HEK293 (cell line): Measurements from ENCODE around the gene C2.

Experiments
- HOXC10 ChIP-seq: sonication (generic); formaldehyde crosslinking; IDR thresholded peaks from 2 replicates; pipeline ENCODE4 v1.8.1; 2023; ENCODE audit warnings: mild to moderate bottlenecking, missing genetic modification reagents
- KLF17 ChIP-seq: fragments of 450-650 bp; formaldehyde crosslinking; IDR thresholded peaks from 2 replicates; pipeline ENCODE4 v1.5.1; 2016; ENCODE audit warnings: missing biosample characterization, missing genetic modification characterization
- SETDB1 ChIP-seq: IDR thresholded peaks from one replicate; pipeline ENCODE4 v1.6.1; 2017; ENCODE audit warnings: mild to moderate bottlenecking, low read length, moderate library complexity, mixed read lengths; ENCODE audit not compliant: insufficient read length
- SP2 ChIP-seq: fragments of 450-650 bp; formaldehyde crosslinking; IDR thresholded peaks from 2 replicates; pipeline ENCODE4 v1.5.1; 2016; ENCODE audit warnings: missing biosample characterization, missing genetic modification characterization
- YY1 ChIP-seq: fragments of 450-650 bp; formaldehyde crosslinking; IDR thresholded peaks from 2 replicates; pipeline ENCODE4 v1.5.1; 2018; ENCODE audit warnings: missing biosample characterization, missing genetic modification characterization
- ZNF138 ChIP-seq: fragments of 450-650 bp; formaldehyde crosslinking; IDR thresholded peaks from 2 replicates; pipeline ENCODE4 v1.5.1; 2016; ENCODE audit warnings: missing biosample characterization, missing genetic modification characterization, borderline replicate concordance
- ZNF140 ChIP-seq: fragments of 450-650 bp; formaldehyde crosslinking; IDR thresholded peaks from 2 replicates; pipeline ENCODE4 v1.5.1; 2016; ENCODE audit warnings: missing biosample characterization, missing genetic modification characterization
- ZNF2 ChIP-seq: fragments of 450-650 bp; formaldehyde crosslinking; IDR thresholded peaks from 2 replicates; pipeline ENCODE4 v1.5.1; 2016; ENCODE audit warnings: missing biosample characterization, missing genetic modification characterization
- ZNF302 ChIP-seq: fragments of 450-650 bp; formaldehyde crosslinking; IDR thresholded peaks from 2 replicates; pipeline ENCODE4 v1.5.1; 2016; ENCODE audit warnings: missing biosample characterization, missing genetic modification characterization, low read depth
- ZNF473 ChIP-seq: fragments of 450-650 bp; formaldehyde crosslinking; IDR thresholded peaks from 2 replicates; pipeline ENCODE4 v1.5.1; 2017; ENCODE audit warnings: missing biosample characterization, missing genetic modification characterization
- ZNF518A ChIP-seq: fragments of 450-650 bp; formaldehyde crosslinking; conservative IDR thresholded peaks from 2 replicates; pipeline ENCODE4 v1.5.1; 2016; ENCODE audit warnings: low read depth, missing biosample characterization, missing genetic modification characterization
- ZNF701 ChIP-seq: fragments of 450-650 bp; formaldehyde crosslinking; IDR thresholded peaks from 2 replicates; pipeline ENCODE4 v1.5.1; 2016; ENCODE audit warnings: missing biosample characterization, missing genetic modification characterization
- ZNF707 ChIP-seq: fragments of 450-650 bp; formaldehyde crosslinking; IDR thresholded peaks from 2 replicates; pipeline ENCODE4 v1.5.1; 2016; ENCODE audit warnings: missing biosample characterization, missing genetic modification characterization
- ZNF76 ChIP-seq: fragments of 450-650 bp; formaldehyde crosslinking; IDR thresholded peaks from 2 replicates; pipeline ENCODE4; 2016; ENCODE audit warnings: low read depth, missing biosample characterization, missing genetic modification characterization, borderline replicate concordance
- ZSCAN23 ChIP-seq: fragments of 450-650 bp; formaldehyde crosslinking; IDR thresholded peaks from 2 replicates; pipeline ENCODE4 v1.5.1; 2016; ENCODE audit warnings: missing biosample characterization, missing genetic modification characterization
- TF ChIP-seq, protein P1 (sequence below): fragments of 450-650 bp; formaldehyde crosslinking; IDR thresholded peaks from 2 replicates; pipeline ENCODE4; 2016; ENCODE audit warnings: missing biosample characterization, missing genetic modification characterization
- TF ChIP-seq, protein P2 (sequence below): fragments of 450-650 bp; formaldehyde crosslinking; IDR thresholded peaks from 2 replicates; pipeline ENCODE4 v1.5.1; 2016; ENCODE audit warnings: missing biosample characterization, missing genetic modification characterization
- TF ChIP-seq, protein P3 (sequence below): fragments of 450-650 bp; IDR thresholded peaks from 2 replicates; pipeline ENCODE4 v1.5.1; 2018; ENCODE audit warnings: missing biosample characterization, mild to moderate bottlenecking, missing genetic modification characterization
- TF ChIP-seq, protein P4 (sequence below): fragments of 450-650 bp; formaldehyde crosslinking; IDR thresholded peaks from 2 replicates; pipeline ENCODE4 v1.5.1; 2016; ENCODE audit warnings: missing biosample characterization, missing genetic modification characterization, low read depth
- TF ChIP-seq, protein P5 (sequence below): fragments of 450-650 bp; formaldehyde crosslinking; IDR thresholded peaks from 2 replicates; pipeline ENCODE4 v1.5.1; 2016; ENCODE audit warnings: missing biosample characterization, missing genetic modification characterization
- TF ChIP-seq, protein P6 (sequence below): IDR thresholded peaks from 2 replicates; pipeline ENCODE4 v1.6.1; 2011; ENCODE audit warnings: mild to moderate bottlenecking, low read depth, low read length, borderline replicate concordance

The C2 gene

GRCh38 chr6:31897612-31898382 is 29.7 kb upstream of the C2 start, which contains the start of gene EHMT2 (continued):
- TF ChIP-seq ZNF518A (no peak), ZSCAN23 (no peak), ZNF2 (no peak; the same call in 1 of the 2 replicates), SP2 (tag by site-specific recombination) (no peak), HOXC10 (no peak), SETDB1 (no peak), ZNF140 (tag by site-specific recombination) (no peak), YY1 (tag by site-specific recombination) (peak; percentile 48; the same call in 1 of the 2 replicates), ZNF76 (tag by site-specific recombination) (no peak), ZNF707 (tag by site-specific recombination) (no peak), ZNF138 (tag by site-specific recombination) (no peak), ZNF473 (tag by site-specific recombination) (no peak), KLF17 (tag by site-specific recombination) (no peak), ZNF302 (tag by site-specific recombination) (no peak), ZNF701 (tag by site-specific recombination) (no peak)
- TF ChIP-seq, protein P1, sequence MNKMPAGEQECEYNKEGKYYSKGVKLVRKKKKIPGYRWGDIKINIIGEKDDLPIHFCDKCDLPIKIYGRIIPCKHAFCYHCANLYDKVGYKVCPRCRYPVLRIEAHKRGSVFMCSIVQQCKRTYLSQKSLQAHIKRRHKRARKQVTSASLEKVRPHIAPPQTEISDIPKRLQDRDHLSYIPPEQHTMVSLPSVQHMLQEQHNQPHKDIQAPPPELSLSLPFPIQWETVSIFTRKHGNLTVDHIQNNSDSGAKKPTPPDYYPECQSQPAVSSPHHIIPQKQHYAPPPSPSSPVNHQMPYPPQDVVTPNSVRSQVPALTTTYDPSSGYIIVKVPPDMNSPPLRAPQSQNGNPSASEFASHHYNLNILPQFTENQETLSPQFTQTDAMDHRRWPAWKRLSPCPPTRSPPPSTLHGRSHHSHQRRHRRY = no peak
- TF ChIP-seq, protein P2, sequence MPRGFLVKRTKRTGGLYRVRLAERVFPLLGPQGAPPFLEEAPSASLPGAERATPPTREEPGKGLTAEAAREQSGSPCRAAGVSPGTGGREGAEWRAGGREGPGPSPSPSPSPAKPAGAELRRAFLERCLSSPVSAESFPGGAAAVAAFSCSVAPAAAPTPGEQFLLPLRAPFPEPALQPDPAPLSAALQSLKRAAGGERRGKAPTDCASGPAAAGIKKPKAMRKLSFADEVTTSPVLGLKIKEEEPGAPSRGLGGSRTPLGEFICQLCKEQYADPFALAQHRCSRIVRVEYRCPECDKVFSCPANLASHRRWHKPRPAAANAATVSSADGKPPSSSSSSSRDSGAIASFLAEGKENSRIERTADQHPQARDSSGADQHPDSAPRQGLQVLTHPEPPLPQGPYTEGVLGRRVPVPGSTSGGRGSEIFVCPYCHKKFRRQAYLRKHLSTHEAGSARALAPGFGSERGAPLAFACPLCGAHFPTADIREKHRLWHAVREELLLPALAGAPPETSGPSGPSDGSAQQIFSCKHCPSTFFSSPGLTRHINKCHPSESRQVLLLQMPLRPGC (tag by site-specific recombination) = no peak
- TF ChIP-seq, protein P3, sequence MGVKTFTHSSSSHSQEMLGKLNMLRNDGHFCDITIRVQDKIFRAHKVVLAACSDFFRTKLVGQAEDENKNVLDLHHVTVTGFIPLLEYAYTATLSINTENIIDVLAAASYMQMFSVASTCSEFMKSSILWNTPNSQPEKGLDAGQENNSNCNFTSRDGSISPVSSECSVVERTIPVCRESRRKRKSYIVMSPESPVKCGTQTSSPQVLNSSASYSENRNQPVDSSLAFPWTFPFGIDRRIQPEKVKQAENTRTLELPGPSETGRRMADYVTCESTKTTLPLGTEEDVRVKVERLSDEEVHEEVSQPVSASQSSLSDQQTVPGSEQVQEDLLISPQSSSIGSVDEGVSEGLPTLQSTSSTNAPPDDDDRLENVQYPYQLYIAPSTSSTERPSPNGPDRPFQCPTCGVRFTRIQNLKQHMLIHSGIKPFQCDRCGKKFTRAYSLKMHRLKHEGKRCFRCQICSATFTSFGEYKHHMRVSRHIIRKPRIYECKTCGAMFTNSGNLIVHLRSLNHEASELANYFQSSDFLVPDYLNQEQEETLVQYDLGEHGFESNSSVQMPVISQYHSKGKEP (tag by site-specific recombination) = 0 out of 2 replicates have a peak, but pooled peaks have one; percentile 33
- TF ChIP-seq, protein P4, sequence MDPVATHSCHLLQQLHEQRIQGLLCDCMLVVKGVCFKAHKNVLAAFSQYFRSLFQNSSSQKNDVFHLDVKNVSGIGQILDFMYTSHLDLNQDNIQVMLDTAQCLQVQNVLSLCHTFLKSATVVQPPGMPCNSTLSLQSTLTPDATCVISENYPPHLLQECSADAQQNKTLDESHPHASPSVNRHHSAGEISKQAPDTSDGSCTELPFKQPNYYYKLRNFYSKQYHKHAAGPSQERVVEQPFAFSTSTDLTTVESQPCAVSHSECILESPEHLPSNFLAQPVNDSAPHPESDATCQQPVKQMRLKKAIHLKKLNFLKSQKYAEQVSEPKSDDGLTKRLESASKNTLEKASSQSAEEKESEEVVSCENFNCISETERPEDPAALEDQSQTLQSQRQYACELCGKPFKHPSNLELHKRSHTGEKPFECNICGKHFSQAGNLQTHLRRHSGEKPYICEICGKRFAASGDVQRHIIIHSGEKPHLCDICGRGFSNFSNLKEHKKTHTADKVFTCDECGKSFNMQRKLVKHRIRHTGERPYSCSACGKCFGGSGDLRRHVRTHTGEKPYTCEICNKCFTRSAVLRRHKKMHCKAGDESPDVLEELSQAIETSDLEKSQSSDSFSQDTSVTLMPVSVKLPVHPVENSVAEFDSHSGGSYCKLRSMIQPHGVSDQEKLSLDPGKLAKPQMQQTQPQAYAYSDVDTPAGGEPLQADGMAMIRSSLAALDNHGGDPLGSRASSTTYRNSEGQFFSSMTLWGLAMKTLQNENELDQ = no peak
- TF ChIP-seq, protein P5, sequence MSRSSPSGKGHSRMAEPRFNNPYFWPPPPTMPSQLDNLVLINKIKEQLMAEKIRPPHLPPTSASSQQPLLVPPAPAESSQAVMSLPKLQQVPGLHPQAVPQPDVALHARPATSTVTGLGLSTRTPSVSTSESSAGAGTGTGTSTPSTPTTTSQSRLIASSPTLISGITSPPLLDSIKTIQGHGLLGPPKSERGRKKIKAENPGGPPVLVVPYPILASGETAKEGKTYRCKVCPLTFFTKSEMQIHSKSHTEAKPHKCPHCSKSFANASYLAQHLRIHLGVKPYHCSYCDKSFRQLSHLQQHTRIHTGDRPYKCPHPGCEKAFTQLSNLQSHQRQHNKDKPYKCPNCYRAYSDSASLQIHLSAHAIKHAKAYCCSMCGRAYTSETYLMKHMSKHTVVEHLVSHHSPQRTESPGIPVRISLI (tag by site-specific recombination) = no peak
- TF ChIP-seq, protein P6, sequence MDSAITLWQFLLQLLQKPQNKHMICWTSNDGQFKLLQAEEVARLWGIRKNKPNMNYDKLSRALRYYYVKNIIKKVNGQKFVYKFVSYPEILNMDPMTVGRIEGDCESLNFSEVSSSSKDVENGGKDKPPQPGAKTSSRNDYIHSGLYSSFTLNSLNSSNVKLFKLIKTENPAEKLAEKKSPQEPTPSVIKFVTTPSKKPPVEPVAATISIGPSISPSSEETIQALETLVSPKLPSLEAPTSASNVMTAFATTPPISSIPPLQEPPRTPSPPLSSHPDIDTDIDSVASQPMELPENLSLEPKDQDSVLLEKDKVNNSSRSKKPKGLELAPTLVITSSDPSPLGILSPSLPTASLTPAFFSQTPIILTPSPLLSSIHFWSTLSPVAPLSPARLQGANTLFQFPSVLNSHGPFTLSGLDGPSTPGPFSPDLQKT = no peak
